Immature natural killer cell (primary cell): ENCODE results near the gene POU2F1. TPM values are rescaled to one million over a fixed set of nuclear protein-coding genes. Genes with fewer than 3 reads are reported as not detected.
A peak's percentile ranks its signal among the peaks of the same experiment; 100 is the strongest.

Experiments
- DNase-seq, 3 donors: peaks; one replicate each; pipeline ENCODE4 v3.0.0; 2022; ENCODE audit warnings: mixed read lengths in 1 of 3
- H3K27ac Mint-ChIP-seq, 6 donors: one replicate each; pipeline ENCODE4 v1.8.0; 2020; ENCODE audit warnings: mixed read lengths in 6 of 6, mild to moderate bottlenecking in 5 of 6, inconsistent platforms in 4 of 6, moderate library complexity in 3 of 6
- H3K27me3 Mint-ChIP-seq, 3 donors: one replicate each; pipeline ENCODE4 v1.8.0; 2020 to 2021; ENCODE audit warnings: low read depth in 3 of 3, mild to moderate bottlenecking in 3 of 3, mixed read lengths in 3 of 3, moderate library complexity in 3 of 3, inconsistent platforms in 1 of 3
- H3K36me3 Mint-ChIP-seq, 3 donors: one replicate each; pipeline ENCODE4 v1.8.0; 2020; ENCODE audit warnings: mixed read lengths in 3 of 3, inconsistent platforms in 2 of 3, mild to moderate bottlenecking in 2 of 3
- H3K4me1 Mint-ChIP-seq, 2 donors: one replicate each; pipeline ENCODE4 v1.8.0; 2020; ENCODE audit warnings: inconsistent platforms in 2 of 2, mild to moderate bottlenecking in 2 of 2, mixed read lengths in 2 of 2, moderate library complexity in 1 of 2
- H3K4me3 Mint-ChIP-seq, 5 donors: one replicate each; pipeline ENCODE4 v1.8.0; 2020; ENCODE audit warnings: mild to moderate bottlenecking in 5 of 5, mixed read lengths in 5 of 5, inconsistent platforms in 3 of 5, moderate library complexity in 3 of 5
- H3K9me3 Mint-ChIP-seq, 6 donors: one replicate each; pipeline ENCODE4 v1.8.0; 2020; ENCODE audit warnings: mild to moderate bottlenecking in 6 of 6, mixed read lengths in 6 of 6, inconsistent platforms in 4 of 6, moderate library complexity in 3 of 6
- polyA plus RNA-seq, 3 donors: library from polyadenylated mRNA; unstranded; fragments of 300-500 nt; fragmentation: Illumina TruSeq; gene quantifications; one replicate each; pipeline ENCODE4 v1.2.3, GENCODE V29; 2021

POU2F1 gene
- polyA plus RNA-seq, 3 donors from 2014 or later = 0.70 to 8.7 (median 4.4) TPM

DNA sequence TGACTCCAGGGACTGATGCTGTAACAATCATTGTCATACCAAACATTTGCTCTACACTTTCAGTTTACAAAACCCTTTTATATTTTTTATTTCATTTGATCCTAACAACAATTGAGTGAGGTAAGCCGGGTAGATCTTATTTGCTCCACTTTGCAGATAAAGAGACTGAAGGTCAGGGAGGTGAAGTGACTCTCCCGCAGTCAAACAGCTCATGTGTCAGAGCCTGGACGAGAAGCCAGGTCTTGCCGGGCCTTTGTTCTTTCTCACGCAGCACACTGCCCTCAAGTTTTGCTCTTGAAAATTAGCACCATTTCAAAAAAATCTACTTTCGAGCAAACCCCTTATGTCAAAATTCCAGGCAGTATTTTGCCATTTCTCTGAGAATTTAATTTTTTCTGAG, 232.4 kb downstream of the POU2F1 start:
- peak overlapping the region; percentile 85 to 87 (median 86) for H3K4me3 Mint-ChIP-seq
- H3K27ac Mint-ChIP-seq = peak overlapping the region; percentile 94 to 99 (median 96)
- H3K4me1 Mint-ChIP-seq = peaks cover 81 to 85% of the 10 kb centered on the region in 2 donors
- no peaks in the 10 kb centered on the region for H3K9me3 Mint-ChIP-seq
- DNase-seq = no peak
- peaks cover 15 to 30% (median 20%) of the 10 kb centered on the region in 3 donors for H3K36me3 Mint-ChIP-seq
- H3K27me3 Mint-ChIP-seq = peaks cover 40 to 78% (median 70%) of the 10 kb centered on the region in 3 donors

DNA sequence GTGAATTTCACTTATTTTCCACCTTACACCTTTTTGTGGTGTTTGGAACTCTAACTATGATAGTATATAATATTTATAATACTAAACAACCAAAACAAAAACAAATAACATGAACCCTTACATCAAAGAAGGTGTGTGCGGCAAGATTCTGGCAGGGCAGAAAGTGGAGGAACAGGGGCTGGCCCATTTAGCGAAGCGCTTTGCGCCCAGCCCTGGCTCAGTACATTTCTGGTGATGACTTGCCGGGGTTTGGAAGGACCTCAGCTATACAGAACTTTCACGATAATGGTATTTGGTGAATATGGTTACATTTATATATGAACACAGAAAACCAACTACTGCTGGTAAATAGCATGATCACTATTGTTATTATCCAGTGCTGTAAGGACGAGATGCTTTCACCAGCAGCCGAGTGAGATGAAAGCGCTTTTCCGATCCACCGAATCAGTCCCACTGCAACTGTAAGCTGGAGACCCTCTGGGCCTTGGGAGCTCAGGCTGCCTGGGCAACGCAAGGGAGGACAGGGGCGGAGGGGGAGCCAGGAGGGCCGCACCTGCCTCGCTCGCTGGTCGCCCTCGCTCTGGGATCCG, 233.7 kb downstream of the POU2F1 start:
- peaks cover 79 to 85% of the 10 kb centered on the region in 2 donors for H3K4me1 Mint-ChIP-seq
- peak in 2 of 3 donors; percentile 52 to 58 for DNase-seq
- H3K27me3 Mint-ChIP-seq = peaks cover 37 to 79% (median 77%) of the 10 kb centered on the region in 3 donors
- peak overlapping the region; percentile 94 to 99 (median 96) for H3K27ac Mint-ChIP-seq
- H3K4me3 Mint-ChIP-seq = peak overlapping the region; percentile 85 to 87 (median 86)
- peaks cover 16 to 36% (median 20%) of the 10 kb centered on the region in 3 donors for H3K36me3 Mint-ChIP-seq
- H3K9me3 Mint-ChIP-seq = no peaks in the 10 kb centered on the region

GRCh38 chr1:167454894-167455785, 234.5 kb downstream of the POU2F1 start:
- DNase-seq = peak; percentile 87 to 91 (median 87)
- H3K27me3 Mint-ChIP-seq = peaks cover 39 to 84% (median 80%) of the 10 kb centered on the region in 3 donors
- H3K4me1 Mint-ChIP-seq = peaks cover 81 to 89% of the 10 kb centered on the region in 2 donors
- peaks cover 16 to 36% (median 26%) of the 10 kb centered on the region in 3 donors for H3K36me3 Mint-ChIP-seq
- H3K27ac Mint-ChIP-seq = peak overlapping the region; percentile 82 to 99 (median 96)
- no peaks in the 10 kb centered on the region for H3K9me3 Mint-ChIP-seq
- peak overlapping the region; percentile 85 to 87 (median 86) for H3K4me3 Mint-ChIP-seq

- Mint-ChIP-seq H3K27ac (peak overlapping the region; percentile 93 to 99 (median 96)), H3K4me3 (peak overlapping the region; percentile 74 to 86 (median 85)), H3K9me3 (no peaks in the 10 kb centered on the region), H3K4me1 (peaks cover 80 to 89% of the 10 kb centered on the region in 2 donors), H3K36me3 (peaks cover 13 to 40% (median 24%) of the 10 kb centered on the region in 3 donors), H3K27me3 (peaks cover 37 to 79% (median 78%) of the 10 kb centered on the region in 3 donors)
- no peak for DNase-seq
These were observed 235.2 kb downstream of the POU2F1 start for GRCh38 chr1:167455786-167456446.

DNA sequence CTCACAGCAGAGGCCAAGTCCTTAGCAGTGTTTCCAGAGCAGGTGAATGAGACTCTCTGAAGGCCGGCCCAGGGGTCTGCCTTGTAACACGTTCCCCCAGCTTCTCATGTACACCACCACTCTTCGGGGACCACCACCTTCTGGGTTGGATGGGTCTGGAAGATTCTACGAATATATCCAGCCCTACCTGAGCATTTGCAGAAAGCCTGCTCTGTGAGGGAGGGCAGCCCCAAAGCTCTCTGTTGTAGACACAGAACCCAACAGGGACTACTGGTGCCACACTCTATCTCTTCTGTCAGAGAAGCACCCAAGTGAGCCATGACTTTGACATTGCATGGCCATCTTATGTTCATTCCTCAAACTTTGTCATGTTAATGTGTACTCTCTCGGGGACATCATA, 235.8 kb downstream of the POU2F1 start:
- peaks cover 9 to 36% (median 21%) of the 10 kb centered on the region in 3 donors for H3K36me3 Mint-ChIP-seq
- H3K4me1 Mint-ChIP-seq = peaks cover 81 to 89% of the 10 kb centered on the region in 2 donors
- peak overlapping the region; percentile 74 to 86 (median 85) for H3K4me3 Mint-ChIP-seq
- no peak for DNase-seq
- H3K27ac Mint-ChIP-seq = peak overlapping the region; percentile 93 to 99 (median 96)
- H3K9me3 Mint-ChIP-seq = no peaks in the 10 kb centered on the region
- peaks cover 32 to 79% (median 77%) of the 10 kb centered on the region in 3 donors for H3K27me3 Mint-ChIP-seq

- H3K27ac Mint-ChIP-seq = peak overlapping the region; percentile 93 to 99 (median 96)
- peaks cover 8 to 39% (median 19%) of the 10 kb centered on the region in 3 donors for H3K36me3 Mint-ChIP-seq
- DNase-seq = no peak
- H3K4me3 Mint-ChIP-seq = peak overlapping the region; percentile 74 to 86 (median 85)
- no peaks in the 10 kb centered on the region for H3K9me3 Mint-ChIP-seq
- H3K27me3 Mint-ChIP-seq = peaks cover 31 to 79% (median 77%) of the 10 kb centered on the region in 3 donors
- peaks cover 81 to 89% of the 10 kb centered on the region in 2 donors for H3K4me1 Mint-ChIP-seq
These were observed 236.2 kb downstream of the POU2F1 start for GRCh38 chr1:167456926-167457325.

GRCh38 chr1:167457936-167458584, 237.4 kb downstream of the POU2F1 start:
- Mint-ChIP-seq H3K27ac (peak overlapping the region; percentile 93 to 99 (median 96)), H3K9me3 (no peaks in the 10 kb centered on the region), H3K4me3 (peak overlapping the region; percentile 31 to 86 (median 83)), H3K4me1 (peaks cover 81 to 88% of the 10 kb centered on the region in 2 donors), H3K36me3 (peaks cover 8 to 38% (median 16%) of the 10 kb centered on the region in 3 donors), H3K27me3 (peaks cover 31 to 79% (median 71%) of the 10 kb centered on the region in 3 donors)
- no peak for DNase-seq

- Mint-ChIP-seq H3K4me3 (peak overlapping the region in 4 of 5 donors; percentile 26 to 65 (median 41)), H3K27ac (peak overlapping the region; percentile 91 to 95 (median 95)), H3K36me3 (peaks cover 28 to 50% (median 34%) of the 10 kb centered on the region in 3 donors)
These were observed 240.2 kb downstream of the POU2F1 start for GRCh38 chr1:167460836-167461235.

GRCh38 chr1:167462341-167462740, 241.7 kb downstream of the POU2F1 start:
- Mint-ChIP-seq H3K27me3 (peaks cover 19 to 68% (median 64%) of the 10 kb centered on the region in 3 donors), H3K36me3 (peaks cover 31 to 46% (median 33%) of the 10 kb centered on the region in 3 donors), H3K27ac (peak overlapping the region; percentile 90 to 95 (median 95)), H3K9me3 (no peaks in the 10 kb centered on the region), H3K4me1 (peaks cover 95 to 99% of the 10 kb centered on the region in 2 donors), H3K4me3 (peak overlapping the region in 1 of 5 donors; percentile 7)
- DNase-seq = no peak

More at GRCh38 chr1:167460836-167461235, 240.2 kb downstream of the POU2F1 start:
- no peak for DNase-seq
- Mint-ChIP-seq H3K4me1 (peaks cover 96 to 99% of the 10 kb centered on the region in 2 donors), H3K9me3 (no peaks in the 10 kb centered on the region), H3K27me3 (peaks cover 18 to 76% (median 68%) of the 10 kb centered on the region in 3 donors)

GRCh38 chr1:167463080-167463479, 242.4 kb downstream of the POU2F1 start:
- Mint-ChIP-seq H3K4me3 (peak overlapping the region in 4 of 5 donors; percentile 7 to 88 (median 40)), H3K36me3 (peaks cover 24 to 43% (median 29%) of the 10 kb centered on the region in 3 donors), H3K4me1 (peaks cover 95 to 99% of the 10 kb centered on the region in 2 donors), H3K9me3 (no peaks in the 10 kb centered on the region), H3K27me3 (peaks cover 17 to 69% (median 61%) of the 10 kb centered on the region in 3 donors), H3K27ac (peak overlapping the region; percentile 90 to 95 (median 95))
- no peak for DNase-seq

- no peak for DNase-seq
- Mint-ChIP-seq H3K27me3 (peaks cover 20 to 64% (median 54%) of the 10 kb centered on the region in 3 donors), H3K36me3 (peaks cover 23 to 43% (median 29%) of the 10 kb centered on the region in 3 donors), H3K4me1 (peaks cover 96 to 99% of the 10 kb centered on the region in 2 donors), H3K27ac (peak overlapping the region; percentile 93 to 97 (median 95)), H3K4me3 (peak overlapping the region in 4 of 5 donors; percentile 68 to 88 (median 71)), H3K9me3 (no peaks in the 10 kb centered on the region)
These were observed 243.3 kb downstream of the POU2F1 start for GRCh38 chr1:167463875-167464575.

GRCh38 chr1:167465018-167465417, 244.3 kb downstream of the POU2F1 start:
- no peak for DNase-seq
- H3K27ac Mint-ChIP-seq = peak overlapping the region; percentile 93 to 97 (median 95)
- H3K27me3 Mint-ChIP-seq = peaks cover 14 to 62% (median 56%) of the 10 kb centered on the region in 3 donors
- H3K4me1 Mint-ChIP-seq = peaks cover 97 to 99% of the 10 kb centered on the region in 2 donors
- no peaks in the 10 kb centered on the region for H3K9me3 Mint-ChIP-seq
- H3K4me3 Mint-ChIP-seq = peak overlapping the region; percentile 68 to 88 (median 72)
- H3K36me3 Mint-ChIP-seq = peaks cover 23 to 48% (median 24%) of the 10 kb centered on the region in 3 donors
